Measurements from ENCODE around the gene CLN6.

Gene CLN6

DNA sequence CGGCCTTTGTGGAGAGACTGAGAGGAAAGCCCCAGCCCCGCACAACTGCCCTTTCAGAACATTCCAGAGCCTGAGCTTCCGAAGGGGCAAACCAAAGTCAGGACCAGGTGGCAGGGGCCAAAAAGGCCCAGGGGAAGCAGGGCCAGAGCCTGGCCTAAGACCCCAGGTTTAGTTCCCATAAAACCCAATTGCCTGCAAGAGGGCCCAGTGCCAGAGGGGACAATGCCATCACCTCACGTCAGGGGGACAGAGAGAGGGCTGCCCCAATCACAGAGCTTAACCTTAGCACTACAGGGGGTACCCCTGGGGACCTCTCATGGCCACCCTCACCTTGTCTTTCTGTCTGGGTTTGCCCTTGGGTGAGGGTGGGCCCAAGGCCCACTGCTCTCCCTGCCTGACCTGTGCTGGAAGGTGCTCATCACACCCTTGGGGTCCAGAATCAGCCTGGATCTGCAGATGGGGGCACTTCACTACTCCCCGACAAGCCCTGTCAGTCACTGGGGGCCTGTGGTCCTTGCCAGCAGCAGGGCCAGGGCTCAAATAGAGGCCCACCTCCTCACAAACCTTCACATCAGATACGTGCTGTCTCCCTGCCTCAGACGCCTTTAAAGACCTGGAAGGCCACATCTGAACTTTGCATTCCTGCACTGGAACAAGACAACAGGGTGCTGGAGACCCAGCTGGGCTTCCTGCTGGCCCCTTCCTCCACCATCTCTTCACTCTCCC lies 28.2 kb downstream of the CLN6 start:
- TF ChIP-seq, protein P1, sequence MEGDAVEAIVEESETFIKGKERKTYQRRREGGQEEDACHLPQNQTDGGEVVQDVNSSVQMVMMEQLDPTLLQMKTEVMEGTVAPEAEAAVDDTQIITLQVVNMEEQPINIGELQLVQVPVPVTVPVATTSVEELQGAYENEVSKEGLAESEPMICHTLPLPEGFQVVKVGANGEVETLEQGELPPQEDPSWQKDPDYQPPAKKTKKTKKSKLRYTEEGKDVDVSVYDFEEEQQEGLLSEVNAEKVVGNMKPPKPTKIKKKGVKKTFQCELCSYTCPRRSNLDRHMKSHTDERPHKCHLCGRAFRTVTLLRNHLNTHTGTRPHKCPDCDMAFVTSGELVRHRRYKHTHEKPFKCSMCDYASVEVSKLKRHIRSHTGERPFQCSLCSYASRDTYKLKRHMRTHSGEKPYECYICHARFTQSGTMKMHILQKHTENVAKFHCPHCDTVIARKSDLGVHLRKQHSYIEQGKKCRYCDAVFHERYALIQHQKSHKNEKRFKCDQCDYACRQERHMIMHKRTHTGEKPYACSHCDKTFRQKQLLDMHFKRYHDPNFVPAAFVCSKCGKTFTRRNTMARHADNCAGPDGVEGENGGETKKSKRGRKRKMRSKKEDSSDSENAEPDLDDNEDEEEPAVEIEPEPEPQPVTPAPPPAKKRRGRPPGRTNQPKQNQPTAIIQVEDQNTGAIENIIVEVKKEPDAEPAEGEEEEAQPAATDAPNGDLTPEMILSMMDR (IDR thresholded peaks at IDR 0.05): no peak
- Mint-ChIP-seq H3K27me3 (ENCODE audit: low read depth, poor library complexity) (no peaks in the 10 kb centered on the region), H3K9me3 (no peaks in the 10 kb centered on the region), H3K4me1 (peaks cover 74% of the 10 kb centered on the region), H3K4me3 (no peak overlapping the region), H3K27ac (peak overlapping the region; percentile 8), H3K36me3 (ENCODE audit: low read depth) (no peaks in the 10 kb centered on the region)
- no peak for DNase-seq

DNA sequence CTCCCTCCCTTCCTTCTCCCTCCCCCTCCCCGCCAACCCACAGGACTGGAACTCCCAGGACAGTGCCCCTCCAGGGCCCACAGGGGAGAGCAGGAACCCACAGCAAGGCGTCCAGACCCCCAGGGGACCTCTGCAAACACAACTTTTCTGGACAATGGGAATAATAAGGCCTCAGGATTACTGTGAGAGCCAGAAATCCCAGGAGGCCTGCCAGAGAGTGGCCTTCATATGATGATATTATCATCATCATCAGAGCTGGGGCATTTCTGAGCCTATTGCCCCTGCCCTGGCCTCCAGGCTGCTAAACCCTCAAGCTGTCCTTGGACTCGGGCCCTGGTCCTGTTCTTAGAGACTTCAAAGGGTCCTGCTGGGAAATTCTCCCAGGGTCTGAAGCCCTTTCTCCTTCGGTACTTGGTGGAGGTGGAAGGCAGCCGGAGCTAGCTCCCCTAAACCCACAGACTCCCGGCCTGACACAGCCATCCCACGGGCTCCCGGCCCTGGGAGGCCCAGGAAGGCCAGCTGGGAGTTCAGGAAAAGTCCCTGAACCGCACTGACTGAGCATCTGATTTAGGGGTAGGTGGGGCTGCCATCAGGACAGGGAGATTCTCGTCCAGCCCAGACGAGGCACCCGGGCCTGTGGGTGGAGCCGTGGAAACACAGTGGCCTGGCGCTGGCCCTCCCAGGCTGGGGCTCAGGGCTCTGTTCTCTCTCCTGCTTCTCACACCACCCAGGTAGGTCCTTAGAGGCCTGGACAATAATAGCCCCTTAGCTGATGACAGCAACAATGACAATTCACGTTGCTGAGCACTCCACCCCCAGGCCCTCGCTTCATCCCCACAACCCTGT lies 29.3 kb downstream of the CLN6 start:
- H3K4me1 Mint-ChIP-seq: peaks cover 64% of the 10 kb centered on the region
- H3K27me3 Mint-ChIP-seq (ENCODE audit: low read depth, poor library complexity): no peaks in the 10 kb centered on the region
- DNase-seq: peak; percentile 39
- H3K36me3 Mint-ChIP-seq (ENCODE audit: low read depth): no peaks in the 10 kb centered on the region
- no peak overlapping the region for H3K4me3 Mint-ChIP-seq
- no peaks in the 10 kb centered on the region for H3K9me3 Mint-ChIP-seq
- TF ChIP-seq, protein P1 (IDR thresholded peaks at IDR 0.05): no peak
- peak overlapping the region; percentile 39 for H3K27ac Mint-ChIP-seq

DNA sequence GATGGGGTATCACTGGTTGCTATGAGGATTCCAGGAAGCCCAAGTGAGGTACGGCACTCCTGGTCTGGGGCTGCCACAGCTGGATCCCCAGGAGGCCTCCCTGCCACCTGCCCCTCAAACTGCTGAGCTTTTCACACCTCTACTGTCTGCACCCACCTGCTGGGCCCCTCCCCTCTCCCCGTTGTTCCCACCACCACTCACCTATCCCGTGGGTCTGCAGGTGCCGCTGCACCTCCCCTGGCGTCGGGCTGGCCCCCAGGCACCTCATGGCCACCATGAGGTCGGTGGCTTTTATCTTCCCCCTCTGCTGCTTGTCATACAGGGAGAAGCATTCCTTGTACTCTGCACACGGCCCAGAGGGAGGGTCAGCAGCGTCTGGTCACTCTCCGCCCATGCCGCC lies 30.2 kb downstream of the CLN6 start:
- DNase-seq: no peak
- Mint-ChIP-seq H3K27me3 (ENCODE audit: low read depth, poor library complexity) (no peaks in the 10 kb centered on the region), H3K36me3 (ENCODE audit: low read depth) (no peaks in the 10 kb centered on the region), H3K9me3 (no peaks in the 10 kb centered on the region), H3K27ac (no peak overlapping the region), H3K4me1 (peaks cover 61% of the 10 kb centered on the region), H3K4me3 (no peak overlapping the region)
- TF ChIP-seq, protein P1 (IDR thresholded peaks at IDR 0.05): no peak

DNA sequence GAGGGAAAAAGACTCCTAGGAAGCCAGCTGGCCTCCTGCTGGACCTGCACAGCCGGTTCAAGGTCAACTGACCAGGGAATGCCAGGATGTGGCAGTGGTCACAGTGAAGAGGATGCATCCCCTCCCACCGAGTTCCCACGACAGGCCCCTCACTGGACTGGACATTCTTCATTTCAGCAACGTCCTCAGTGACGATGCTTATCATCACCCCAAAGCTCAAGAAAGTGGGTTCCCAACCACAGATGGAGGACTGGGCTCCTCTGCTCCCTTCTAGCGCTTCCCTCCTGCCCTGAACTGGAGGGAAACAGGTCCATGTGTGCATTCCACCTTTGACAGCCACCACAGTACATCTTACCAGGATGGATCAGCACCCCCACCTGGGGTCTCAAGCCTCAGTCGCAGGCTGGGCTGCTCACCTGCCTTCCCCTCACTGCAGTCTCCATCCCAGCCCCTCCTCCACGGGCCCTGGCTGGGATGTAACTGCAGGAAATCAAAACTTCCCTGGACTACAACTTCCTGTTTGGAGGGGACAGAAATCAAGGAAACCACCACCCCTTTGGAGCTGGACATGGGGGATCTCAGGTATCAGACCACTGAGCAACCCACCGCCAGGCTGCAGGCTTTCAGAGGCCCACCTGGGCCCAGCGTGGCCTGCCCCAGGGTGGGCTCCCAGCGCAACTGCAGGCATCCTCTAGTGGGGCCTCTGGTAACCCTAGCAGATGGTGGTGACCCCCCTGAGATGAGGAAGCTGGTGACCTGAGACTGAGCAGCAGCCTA lies 31.7 kb downstream of the CLN6 start:
- Mint-ChIP-seq H3K27me3 (ENCODE audit: low read depth, poor library complexity) (no peaks in the 10 kb centered on the region), H3K9me3 (no peaks in the 10 kb centered on the region), H3K27ac (peak overlapping the region; percentile 51), H3K4me3 (no peak overlapping the region), H3K36me3 (ENCODE audit: low read depth) (peaks cover 13% of the 10 kb centered on the region), H3K4me1 (peaks cover 52% of the 10 kb centered on the region)
- TF ChIP-seq, protein P1 (IDR thresholded peaks at IDR 0.05): no peak
- DNase-seq: no peak

DNA sequence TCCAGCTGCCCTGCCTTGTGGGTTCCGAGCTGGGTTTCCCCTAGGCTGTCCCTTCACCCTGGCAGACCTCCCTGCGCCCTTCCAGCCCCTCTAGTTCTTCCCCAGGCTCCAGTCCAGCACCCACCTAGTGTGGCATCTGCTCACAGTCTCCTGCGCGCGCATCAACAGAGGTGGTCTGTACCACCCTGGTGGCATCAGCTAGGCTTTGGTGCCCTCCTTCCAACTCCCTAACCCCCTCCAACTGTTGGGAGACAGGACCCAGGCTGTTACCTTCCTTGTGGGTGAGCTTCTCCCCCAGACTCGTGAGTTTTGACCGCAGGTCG lies 32.4 kb downstream of the CLN6 start:
- H3K27ac Mint-ChIP-seq: peak overlapping the region; percentile 51
- TF ChIP-seq, protein P1 (IDR thresholded peaks at IDR 0.05): no peak
- peaks cover 48% of the 10 kb centered on the region for H3K4me1 Mint-ChIP-seq
- H3K4me3 Mint-ChIP-seq: no peak overlapping the region
- H3K36me3 Mint-ChIP-seq (ENCODE audit: low read depth): peaks cover 20% of the 10 kb centered on the region
- no peak for DNase-seq
- H3K27me3 Mint-ChIP-seq (ENCODE audit: low read depth, poor library complexity): no peaks in the 10 kb centered on the region
- H3K9me3 Mint-ChIP-seq: no peaks in the 10 kb centered on the region

Data from nephron progenitor cell (in vitro differentiated cells).